Chondrocyte (in vitro differentiated cells): Measurements from ENCODE around the gene DSN1. TPM values are rescaled to one million over a fixed set of nuclear protein-coding genes. Genes with fewer than 3 reads are reported as not detected.
A peak's percentile ranks its signal among the peaks of the same experiment; 100 is the strongest.

ENCODE experiments used
- DNase-seq: peaks from one replicate; pipeline ENCODE4 v3.0.0; 2021; ENCODE audit warnings: mixed read lengths, low spot score
- H3K27ac Mint-ChIP-seq: one replicate; pipeline ENCODE4 v1.8.0; 2021; ENCODE audit warnings: mild to moderate bottlenecking, moderate library complexity, mixed read lengths; ENCODE audit not compliant: unreplicated experiment
- H3K27me3 Mint-ChIP-seq: 2 replicates; pipeline ENCODE4 v1.8.0; 2021; ENCODE audit warnings: low read depth, mixed read lengths
- H3K36me3 Mint-ChIP-seq: 2 replicates; pipeline ENCODE4 v1.8.0; 2021; ENCODE audit warnings: low read depth, mixed read lengths
- H3K4me1 Mint-ChIP-seq: 2 replicates; pipeline ENCODE4 v1.8.0; 2021; ENCODE audit warnings: low read depth, mild to moderate bottlenecking, mixed read lengths
- H3K4me3 Mint-ChIP-seq: one replicate; pipeline ENCODE4 v1.8.0; 2021; ENCODE audit warnings: mild to moderate bottlenecking, moderate library complexity, mixed read lengths; ENCODE audit not compliant: unreplicated experiment
- H3K9me3 Mint-ChIP-seq: 2 replicates; pipeline ENCODE4 v1.8.0; 2021; ENCODE audit warnings: low read depth, mixed read lengths
- CTCF ChIP-seq: fragments of 200-600 bp; sonication (generic); IDR thresholded peaks from 2 replicates; pipeline ENCODE4 v1.5.0; 2021; ENCODE audit warnings: antibody characterized with exemption, mild to moderate bottlenecking, moderate library complexity
- total RNA-seq: library from RNA; stranded (reverse); gene quantifications from 3 replicates; pipeline ENCODE4 v1.2.1, GENCODE V29; 2021

DSN1 gene
- total RNA-seq, 1 donor from 2014 or later: 8.3 TPM

- H3K9me3 Mint-ChIP-seq: no peaks in the 10 kb centered on the region
- peaks cover 43% of the 10 kb centered on the region for H3K36me3 Mint-ChIP-seq
- TF ChIP-seq CTCF: no peak
- DNase-seq: no peak
- no peaks in the 10 kb centered on the region for H3K4me1 Mint-ChIP-seq
- H3K27me3 Mint-ChIP-seq: no peaks in the 10 kb centered on the region
- no peak overlapping the region for H3K27ac Mint-ChIP-seq
- H3K4me3 Mint-ChIP-seq: no peak overlapping the region
Observed at GRCh38 chr20:36795691-36796090, 22.1 kb upstream of the DSN1 start.

- TF ChIP-seq CTCF: no peak
- Mint-ChIP-seq H3K27me3 (no peaks in the 10 kb centered on the region), H3K27ac (no peak overlapping the region), H3K9me3 (no peaks in the 10 kb centered on the region), H3K36me3 (peaks cover 38% of the 10 kb centered on the region), H3K4me1 (no peaks in the 10 kb centered on the region), H3K4me3 (no peak overlapping the region)
- DNase-seq: no peak
Observed at GRCh38 chr20:36794116-36794474, 20.5 kb upstream of the DSN1 start.

GRCh38 chr20:36793294-36794115 lies 19.9 kb upstream of the DSN1 start:
- Mint-ChIP-seq H3K27me3 (no peaks in the 10 kb centered on the region), H3K9me3 (no peaks in the 10 kb centered on the region), H3K4me3 (no peak overlapping the region), H3K4me1 (no peaks in the 10 kb centered on the region), H3K27ac (no peak overlapping the region), H3K36me3 (peaks cover 36% of the 10 kb centered on the region)
- no peak for DNase-seq
- TF ChIP-seq CTCF: no peak

GRCh38 chr20:36792422-36792821 lies 18.9 kb upstream of the DSN1 start:
- H3K27ac Mint-ChIP-seq: no peak overlapping the region
- no peaks in the 10 kb centered on the region for H3K9me3 Mint-ChIP-seq
- no peak overlapping the region for H3K4me3 Mint-ChIP-seq
- H3K36me3 Mint-ChIP-seq: peaks cover 30% of the 10 kb centered on the region
- H3K27me3 Mint-ChIP-seq: no peaks in the 10 kb centered on the region
- DNase-seq: no peak
- TF ChIP-seq CTCF: peak; percentile 76
- H3K4me1 Mint-ChIP-seq: no peaks in the 10 kb centered on the region

GRCh38 chr20:36791862-36792261 lies 18.3 kb upstream of the DSN1 start:
- no peaks in the 10 kb centered on the region for H3K27me3 Mint-ChIP-seq
- DNase-seq: no peak
- H3K4me3 Mint-ChIP-seq: no peak overlapping the region
- H3K36me3 Mint-ChIP-seq: peaks cover 28% of the 10 kb centered on the region
- H3K27ac Mint-ChIP-seq: no peak overlapping the region
- TF ChIP-seq CTCF: no peak
- no peaks in the 10 kb centered on the region for H3K4me1 Mint-ChIP-seq
- H3K9me3 Mint-ChIP-seq: no peaks in the 10 kb centered on the region
